IMR-90 (cell line): Measurements from ENCODE around the gene UPB1. TPM values are rescaled to one million over a fixed set of nuclear protein-coding genes. Genes with fewer than 3 reads are reported as not detected.
A peak's percentile ranks its signal among the peaks of the same experiment; 100 is the strongest.
"Not testable (repeated sequence)": the region's sequence is repeated elsewhere in the genome, so short reads cannot be mapped to it uniquely, and the experiment has no call there.

ENCODE experiments used
- ATAC-seq: fragments of 200-7000 bp; cut with Tn5 transposase; 2 replicates; pipeline ENCODE4 v1.9.1; 2020; ENCODE audit warnings: low read depth, mild to moderate bottlenecking, moderate library complexity
- BruUV-seq: library from RNA; stranded (reverse); fragments of 400-500 nt; replicated peaks from 2 replicates; lab custom pipeline; 2021; lab: Mats Ljungman, UMichigan
- CTCF ChIA-PET: fragments of 300-600 bp; formaldehyde crosslinking; extraction: SDS; loops from one replicate; lab custom pipeline; 2021; ENCODE audit warnings: antibody characterized with exemption; lab: Yijun Ruan, JAX
- POLR2A ChIA-PET: fragments of 300-600 bp; sonication (Branson Sonifier 250); formaldehyde crosslinking; loops from one replicate; lab custom pipeline; 2022; ENCODE audit warnings: antibody characterized with exemption; ENCODE audit not compliant: unreplicated experiment; lab: Charles Lee
- DNase-seq: peaks from one replicate; pipeline ENCODE4 v3.0.0; 2013
- H2AFZ ChIP-seq: replicated peaks from 2 replicates; pipeline ENCODE3; 2013; ENCODE audit warnings: low read length, mild to moderate bottlenecking; ENCODE audit not compliant: poor library complexity
- H2AK5ac ChIP-seq: 2 replicates; pipeline ENCODE4 v1.6.1; 2013; ENCODE audit warnings: low read depth, low read length, inconsistent platforms
- H2AK9ac ChIP-seq: replicated peaks from 2 replicates; pipeline ENCODE3; 2013; ENCODE audit warnings: mild to moderate bottlenecking, low read depth, low read length, moderate library complexity; ENCODE audit not compliant: poor library complexity
- H2BK120ac ChIP-seq: 2 replicates; pipeline ENCODE4 v1.6.1; 2013; ENCODE audit warnings: low read depth, low read length, inconsistent platforms
- H2BK15ac ChIP-seq: 3 replicates; pipeline ENCODE4 v1.6.1; 2013; ENCODE audit warnings: low read depth, low read length, inconsistent platforms
- H2BK20ac ChIP-seq: 2 replicates; pipeline ENCODE4 v1.6.1; 2013; ENCODE audit warnings: low read depth, mild to moderate bottlenecking, inconsistent platforms, low read length, moderate library complexity
- H2BK5ac ChIP-seq: 2 replicates; pipeline ENCODE4 v1.6.1; 2013; ENCODE audit warnings: mild to moderate bottlenecking, low read depth, low read length, inconsistent platforms; ENCODE audit not compliant: poor library complexity, severe bottlenecking
- H3K14ac ChIP-seq: replicated peaks from 2 replicates; pipeline ENCODE4 v1.6.1; 2013; ENCODE audit warnings: low read depth, low read length, inconsistent platforms
- H3K18ac ChIP-seq: 2 replicates; pipeline ENCODE4 v1.6.1; 2013; ENCODE audit warnings: low read depth, low read length, control low read depth
- H3K23ac ChIP-seq: 2 replicates; pipeline ENCODE4 v1.6.1; 2013; ENCODE audit warnings: low read depth, low read length, inconsistent platforms
- H3K27ac ChIP-seq: 2 replicates; pipeline ENCODE4 v1.5.1; 2013; ENCODE audit warnings: mild to moderate bottlenecking, control low read depth, low read length; ENCODE audit not compliant: insufficient read depth
- H3K27me3 ChIP-seq: 2 replicates; pipeline ENCODE4 v1.6.1; 2013; ENCODE audit warnings: low read length; ENCODE audit not compliant: control insufficient read depth, insufficient read depth
- H3K36me3 ChIP-seq: 2 replicates; pipeline ENCODE4 v1.6.1; 2013; ENCODE audit warnings: low read length, mixed read lengths; ENCODE audit not compliant: control insufficient read depth, insufficient read depth
- H3K4ac ChIP-seq: 2 replicates; pipeline ENCODE4 v1.6.1; 2013; ENCODE audit warnings: low read depth, low read length, inconsistent platforms
- H3K4me1 ChIP-seq: 2 replicates; pipeline ENCODE4 v1.6.1; 2013; ENCODE audit warnings: low read length, mixed read lengths; ENCODE audit not compliant: control insufficient read depth, insufficient read depth
- H3K4me2 ChIP-seq: 2 replicates; pipeline ENCODE4 v1.6.1; 2013; ENCODE audit warnings: low read depth, mild to moderate bottlenecking, control low read depth, low read length, moderate library complexity
- H3K4me3 ChIP-seq: 2 replicates; pipeline ENCODE4 v1.5.1; 2013; ENCODE audit warnings: low read depth, mild to moderate bottlenecking, control low read depth, low read length, moderate library complexity; ENCODE audit not compliant: insufficient read depth
- H3K56ac ChIP-seq: 2 replicates; pipeline ENCODE4 v1.6.1; 2013; ENCODE audit warnings: low read length, inconsistent platforms; ENCODE audit not compliant: insufficient read depth; ENCODE audit errors: extremely low read depth
- H3K79me1 ChIP-seq, 2 experiments: 2 replicates each; pipeline ENCODE4 v1.6.1; 2013; ENCODE audit warnings: low read length in 2 of 2, inconsistent platforms in 1 of 2, low read depth in 1 of 2
- H3K9ac ChIP-seq: 2 replicates; pipeline ENCODE4 v1.6.1; 2013; ENCODE audit warnings: low read depth, low read length, control low read depth
- H3K9me1 ChIP-seq: 2 replicates; pipeline ENCODE4 v1.6.1; 2013; ENCODE audit warnings: low read length, inconsistent platforms; ENCODE audit not compliant: insufficient read depth
- H3K9me3 ChIP-seq: 2 replicates; pipeline ENCODE4 v1.6.1; 2013; ENCODE audit warnings: low read length; ENCODE audit not compliant: control insufficient read depth, insufficient read depth
- H4K20me1 ChIP-seq: 2 replicates; pipeline ENCODE4 v1.6.1; 2013; ENCODE audit warnings: low read length, inconsistent platforms; ENCODE audit not compliant: insufficient read depth
- H4K5ac ChIP-seq: 2 replicates; pipeline ENCODE4 v1.6.1; 2013; ENCODE audit warnings: mild to moderate bottlenecking, low read depth, low read length, control low read depth
- H4K8ac ChIP-seq, 2 experiments: 2 replicates each; pipeline ENCODE4 v1.6.1; 2013; ENCODE audit warnings: low read depth in 2 of 2, low read length in 2 of 2, control low read depth in 1 of 2, inconsistent platforms in 1 of 2
- H4K91ac ChIP-seq: 2 replicates; pipeline ENCODE4 v1.6.1; 2013; ENCODE audit warnings: low read depth, low read length, inconsistent platforms; ENCODE audit not compliant: insufficient read depth
- WGBS, 2 experiments: methylation state at CpG; one replicate each; pipeline versions ENCODE4 v1.1.5 to v1.1.7; 2013; ENCODE audit warnings: missing lambda C conversion rate in 2 of 2; ENCODE audit not compliant: insufficient read length in 1 of 2; ENCODE audit errors: extremely low coverage in 2 of 2; 5-methylcytosine and 5-hydroxymethylcytosine counted together
- dilution Hi-C: fragments of 300-500 bp; cut with HindIII; formaldehyde crosslinking; loops from one replicate; pipeline ENCODE4 v1.14.3; 2018; ENCODE audit warnings: low sequenced_read_pairs; ENCODE audit not compliant: unreplicated experiment
- in situ Hi-C: fragments of 300-500 bp; cut with MboI; formaldehyde crosslinking; loops from 3 replicates; pipeline ENCODE4 v1.14.3; 2019; ENCODE audit warnings: low sequenced_read_pairs, inconsistent platforms, mixed read lengths
- intact Hi-C: fragments of 100-400 bp; cut with micrococcal nuclease; formaldehyde crosslinking; loops from 2 replicates; pipeline ENCODE4 v1.10.0; 2022
- polyA plus RNA-seq, 3 experiments: library from polyadenylated mRNA; depleted of rRNA; stranded (reverse); fragments of >200 nt; gene quantifications; 2 replicates each; pipeline ENCODE4 v1.2.3, GENCODE V29; 2012; ENCODE audit warnings: low replicate concordance in 1 of 3
- total RNA-seq: library from RNA; depleted of rRNA; stranded (reverse); fragments of >200 nt; gene quantifications from 2 replicates; pipeline ENCODE4 v1.2.3, GENCODE V29; 2012

UPB1 gene
- total and polyA plus RNA-seq, 2 of the 4 experiments (the other 2 are of a cell fraction): under 0.01 to 0.02 TPM

DNA sequence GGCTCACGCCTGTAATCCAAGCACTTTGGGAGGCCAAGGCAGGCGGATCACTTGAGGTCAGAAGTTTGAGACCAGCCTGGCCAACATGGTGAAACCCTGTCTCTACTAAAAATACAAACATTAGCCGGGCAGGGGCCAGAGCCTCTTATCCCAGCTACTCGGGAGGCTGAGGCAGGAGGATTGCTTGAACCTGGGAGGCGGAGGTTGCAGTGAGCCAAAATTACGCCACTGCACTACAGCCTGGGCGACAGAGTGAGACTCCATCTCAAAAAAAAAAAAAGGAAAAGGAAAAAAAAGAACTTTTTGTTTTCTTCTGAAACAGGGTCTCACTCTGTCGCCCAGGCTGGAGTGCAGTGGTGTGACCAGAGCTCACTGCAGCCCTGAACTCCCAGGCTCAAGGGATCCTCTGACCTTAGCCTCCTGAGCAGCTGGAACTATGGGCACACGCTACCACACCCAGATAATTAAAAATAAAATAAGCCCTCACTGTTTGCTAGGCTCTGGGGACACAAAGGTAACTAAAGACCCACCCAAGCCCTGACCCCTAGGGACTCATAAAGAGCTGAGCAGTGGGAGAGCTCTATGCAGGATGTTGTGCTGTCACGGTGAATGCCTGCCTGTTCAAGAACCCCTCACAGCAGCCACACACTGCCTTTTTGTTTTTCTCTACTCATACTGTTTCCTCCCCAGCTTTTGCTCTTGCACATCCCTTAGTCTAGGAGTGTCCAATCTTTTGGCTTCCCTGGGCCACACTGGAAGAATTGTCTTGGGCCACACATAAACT lies 57.6 kb downstream of the UPB1 start:
- H3K4ac ChIP-seq, H2BK120ac ChIP-seq, DNase-seq, ATAC-seq, H2BK15ac ChIP-seq, H2AFZ ChIP-seq, CTCF ChIA-PET, POLR2A ChIA-PET, H3K18ac ChIP-seq, H2BK5ac ChIP-seq, H4K91ac ChIP-seq, H4K5ac ChIP-seq, H3K9me3 ChIP-seq, H3K56ac ChIP-seq, BruUV-seq, H3K27ac ChIP-seq, H3K9ac ChIP-seq, H4K8ac ChIP-seq, intact Hi-C loops, H3K14ac ChIP-seq, H3K4me1 ChIP-seq, H2BK20ac ChIP-seq, in situ Hi-C loops, H3K27me3 ChIP-seq, H3K4me2 ChIP-seq, H3K4me3 ChIP-seq, dilution Hi-C loops, H2AK5ac ChIP-seq: not testable (repeated sequence)
- peaks cover 36 to 82% of the 10 kb centered on the region in 2 experiments for H3K79me1 ChIP-seq
- no CpG with 5 or more reads among the region's 10 CpGs for WGBS, 2 experiments
- H3K36me3 ChIP-seq: peaks cover 15% of the 10 kb centered on the region
- H2AK9ac ChIP-seq: peak overlapping the region; percentile 4
- H3K23ac ChIP-seq: peak overlapping the region; percentile 0; the same call in 1 of the 2 replicates
- peaks cover 24% of the 10 kb centered on the region for H3K9me1 ChIP-seq
- peaks cover 48% of the 10 kb centered on the region for H4K20me1 ChIP-seq
